NCI-H524 treated with DMSO at 0.1 percent for 48 hours (cell line): Measurements from ENCODE around the gene TMEM33.
"Not testable (repeated sequence)": the region's sequence is repeated elsewhere in the genome, so short reads cannot be mapped to it uniquely, and the experiment has no call there.

Experiments used
- DNase-seq: peaks from one replicate; lab custom pipeline; 2025; lab: John Stamatoyannopoulos, UW

TMEM33 gene

GRCh38 chr4:41934901-41935651 is at the start of gene TMEM33:
TSS of gene TMEM33 (plus strand) at chr4:41935429. CDS start at chr4:41935485, 56 bp downstream.
- peak; percentile 59 for DNase-seq

GRCh38 chr4:41885456-41885855 is 49.8 kb upstream of the TMEM33 start:
- no peak for DNase-seq

- DNase-seq, result no peak
Observed at GRCh38 chr4:41887277-41887676, 48.0 kb upstream of the TMEM33 start.

- DNase-seq, result no peak
Observed at GRCh38 chr4:41887821-41888686, 47.2 kb upstream of the TMEM33 start.

GRCh38 chr4:41888687-41889074 is 46.5 kb upstream of the TMEM33 start:
- DNase-seq, result no peak

GRCh38 chr4:41889317-41889716 is 45.9 kb upstream of the TMEM33 start:
- no peak for DNase-seq

GRCh38 chr4:41890085-41890484 is 45.1 kb upstream of the TMEM33 start:
- DNase-seq, result no peak

GRCh38 chr4:41896648-41897047 is 38.6 kb upstream of the TMEM33 start:
- DNase-seq, result no peak

GRCh38 chr4:41897698-41898097 is 37.5 kb upstream of the TMEM33 start:
- DNase-seq, result no peak

- DNase-seq, result not testable (repeated sequence)
Observed at GRCh38 chr4:41909136-41909535, 26.1 kb upstream of the TMEM33 start.

GRCh38 chr4:41912546-41912945 is 22.7 kb upstream of the TMEM33 start:
- DNase-seq, result no peak

- DNase-seq, result no peak
Observed at GRCh38 chr4:41913509-41913908, 21.7 kb upstream of the TMEM33 start.

- no peak for DNase-seq
Observed at GRCh38 chr4:41918278-41918677, 17.0 kb upstream of the TMEM33 start.

GRCh38 chr4:41920416-41920815 is 14.8 kb upstream of the TMEM33 start:
- DNase-seq, result not testable (repeated sequence)

- DNase-seq, result no peak
Observed at GRCh38 chr4:41921476-41921875, 13.8 kb upstream of the TMEM33 start.

GRCh38 chr4:41927796-41928499 is 7.3 kb upstream of the TMEM33 start:
- DNase-seq, result no peak

GRCh38 chr4:41930139-41930831 is 4.9 kb upstream of the TMEM33 start:
- DNase-seq, result no peak

GRCh38 chr4:41932988-41933387 is 2.2 kb upstream of the TMEM33 start:
- DNase-seq, result no peak

GRCh38 chr4:41933997-41934503 is 1.2 kb upstream of the TMEM33 start:
- no peak for DNase-seq

- no peak for DNase-seq
Observed at GRCh38 chr4:41934514-41934900, 722 bp upstream of the TMEM33 start.

- no peak for DNase-seq
Observed at GRCh38 chr4:41935652-41936021, 408 bp downstream of the TMEM33 start.
